Activated naive CD4-positive, alpha-beta T cell treated with anti-CD3 and anti-CD28 coated beads for 36 hours (primary cell): ENCODE data around the gene DPYSL5. TPM values are rescaled to one million over a fixed set of nuclear protein-coding genes. Genes with fewer than 3 reads are reported as not detected.

ENCODE experiments used
- CTCF ChIA-PET: fragments of 350-600 bp; sonication (Branson Sonifier 250); formaldehyde crosslinking; loops from one replicate; lab custom pipeline; 2021; ENCODE audit warnings: antibody characterized with exemption; lab: Charles Lee
- DNase-seq: peaks from one replicate; pipeline ENCODE4 v3.0.0-alpha.2; 2020
- H3K27ac Mint-ChIP-seq: one replicate; pipeline ENCODE4 v1.8.0; 2021; ENCODE audit warnings: mild to moderate bottlenecking, mixed read lengths
- H3K27me3 Mint-ChIP-seq: one replicate; pipeline ENCODE4 v1.8.0; 2021; ENCODE audit warnings: low read depth, mixed read lengths
- H3K36me3 Mint-ChIP-seq: one replicate; pipeline ENCODE4 v1.8.0; 2021; ENCODE audit warnings: low read depth, mixed read lengths
- H3K4me1 Mint-ChIP-seq: one replicate; pipeline ENCODE4 v1.8.0; 2021; ENCODE audit warnings: low read depth, mixed read lengths
- H3K4me3 Mint-ChIP-seq: one replicate; pipeline ENCODE4 v1.8.0; 2021; ENCODE audit warnings: mild to moderate bottlenecking, moderate library complexity, mixed read lengths
- H3K9me3 Mint-ChIP-seq: one replicate; pipeline ENCODE4 v1.8.0; 2021; ENCODE audit warnings: mixed read lengths
- intact Hi-C: fragments of 100-400 bp; cut with micrococcal nuclease; formaldehyde crosslinking; loops from one replicate; pipeline ENCODE4 v1.15.1; 2023
- total RNA-seq, 2 experiments: library from RNA; stranded (reverse); gene quantifications; one replicate each; pipeline ENCODE4 v1.2.3, GENCODE V29; 2021

DPYSL5 gene
- total RNA-seq, 2 experiments from 2014 or later, result 0.07 TPM; not detected in 1

DNA sequence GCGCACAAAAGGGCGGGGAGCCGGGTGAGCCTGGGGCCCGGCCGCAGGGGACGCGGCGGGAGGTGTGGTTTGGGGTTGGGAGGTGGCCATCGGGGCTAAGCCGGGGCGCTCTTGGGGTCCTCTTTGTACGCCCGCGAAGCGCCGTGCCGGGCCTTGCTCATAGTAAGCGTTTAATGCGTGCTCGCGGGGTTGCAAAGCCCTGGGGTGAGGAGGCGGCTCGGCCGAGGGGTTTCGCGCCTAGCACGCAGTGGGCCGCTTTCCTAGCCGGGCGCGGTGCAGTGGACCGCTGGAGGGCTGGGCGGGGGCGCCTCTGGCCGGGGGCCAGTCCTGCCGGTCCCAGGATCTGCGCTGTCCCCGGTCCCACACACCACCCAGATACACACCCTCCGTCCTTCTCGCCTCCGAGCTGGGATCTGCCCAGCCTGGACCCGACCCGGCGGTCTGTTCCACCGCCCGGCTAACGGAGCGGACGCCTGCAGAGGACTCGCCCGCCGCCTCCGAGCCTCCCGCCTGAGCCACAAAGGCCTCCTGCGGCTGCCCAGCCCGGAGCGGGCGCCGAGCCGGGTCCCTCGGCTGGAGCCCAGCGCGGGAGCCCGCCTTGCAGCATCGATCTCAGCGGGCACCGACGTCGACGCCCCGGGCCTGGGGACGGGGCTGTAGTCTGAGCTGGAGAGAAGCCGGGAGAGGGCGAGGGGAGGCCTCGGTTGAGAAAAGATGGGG is 564 bp downstream of the DPYSL5 start:
- intact Hi-C loops, result loop anchor here (5.0 to 10.0 kb wide), 3 partner anchors 61 to 456 kb away; partner anchors contain the start of genes CENPA and UCN
- no peak for DNase-seq
- H3K27me3 Mint-ChIP-seq, result peaks cover 45% of the 10 kb centered on the region
- H3K4me1 Mint-ChIP-seq, result peaks cover 15% of the 10 kb centered on the region
- H3K27ac Mint-ChIP-seq, result no peak overlapping the region
- H3K4me3 Mint-ChIP-seq, result peak overlapping the region; percentile 66
- no peaks in the 10 kb centered on the region for H3K36me3 Mint-ChIP-seq
- H3K9me3 Mint-ChIP-seq, result no peaks in the 10 kb centered on the region
- CTCF ChIA-PET, result interaction anchor here (1.0 to 9.8 kb wide), 5 partner anchors 73 to 168 kb away, joined by 3 to 123 read pairs (median 11); no protein-coding TSS in a partner anchor

DNA sequence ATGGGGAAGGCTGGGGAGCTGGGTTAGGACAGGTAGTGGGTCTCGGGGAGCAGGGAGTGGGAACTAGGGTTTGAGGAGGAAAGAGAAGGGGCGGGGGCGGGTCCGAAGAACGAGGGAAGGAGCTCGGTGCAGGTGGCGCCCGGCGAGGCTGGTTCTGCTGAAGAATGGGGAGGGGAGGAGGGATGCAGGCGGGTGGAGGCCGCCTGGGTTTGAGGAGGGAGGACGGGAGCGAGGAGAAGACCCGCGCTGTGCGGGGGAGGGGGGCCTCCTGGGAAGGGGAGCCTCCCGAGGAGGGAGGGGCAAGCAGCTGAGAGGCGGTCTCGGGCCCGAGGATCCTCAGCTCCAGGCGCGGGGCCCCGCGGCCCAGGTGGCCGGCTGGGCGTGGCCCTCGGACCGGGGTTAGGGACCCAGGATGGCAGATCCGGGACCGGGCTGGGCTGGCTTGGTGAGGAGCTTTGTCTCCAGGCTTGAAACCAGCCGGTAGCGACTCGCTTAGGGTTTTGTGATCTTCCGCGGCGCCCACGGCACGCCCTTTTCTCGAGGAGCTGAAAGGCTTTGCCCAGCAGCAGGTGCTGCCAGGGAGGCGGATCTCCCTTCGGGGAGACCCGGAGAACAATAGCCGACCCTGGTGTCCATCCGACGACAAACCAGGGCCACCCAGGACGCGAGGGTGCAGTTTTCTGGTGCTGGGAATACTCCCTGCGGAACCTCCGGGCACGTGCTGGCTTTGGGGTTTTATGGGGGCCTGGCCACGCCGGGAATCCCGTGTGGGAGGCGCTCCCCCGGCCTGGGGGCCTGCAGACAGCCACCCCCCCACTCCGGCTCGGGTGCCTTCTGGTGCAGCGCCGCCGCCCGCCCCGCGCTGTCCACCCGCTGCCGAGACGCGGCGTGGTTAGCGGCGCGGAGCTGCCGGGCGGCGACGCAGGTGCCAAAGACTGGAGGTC is 1.4 kb downstream of the DPYSL5 start:
- Mint-ChIP-seq H3K27ac (no peak overlapping the region), H3K36me3 (no peaks in the 10 kb centered on the region), H3K27me3 (peaks cover 44% of the 10 kb centered on the region), H3K4me1 (peaks cover 15% of the 10 kb centered on the region), H3K4me3 (peak overlapping the region; percentile 66), H3K9me3 (no peaks in the 10 kb centered on the region)
- intact Hi-C loops, result loop anchor here (5.0 to 10.0 kb wide), 3 partner anchors 62 to 455 kb away; partner anchors contain the start of genes CENPA and UCN
- DNase-seq, result peak; percentile 8
- CTCF ChIA-PET, result interaction anchor here (1.0 to 9.8 kb wide), 4 partner anchors 73 to 112 kb away, joined by 3 to 123 read pairs (median 8); no protein-coding TSS in a partner anchor

DNA sequence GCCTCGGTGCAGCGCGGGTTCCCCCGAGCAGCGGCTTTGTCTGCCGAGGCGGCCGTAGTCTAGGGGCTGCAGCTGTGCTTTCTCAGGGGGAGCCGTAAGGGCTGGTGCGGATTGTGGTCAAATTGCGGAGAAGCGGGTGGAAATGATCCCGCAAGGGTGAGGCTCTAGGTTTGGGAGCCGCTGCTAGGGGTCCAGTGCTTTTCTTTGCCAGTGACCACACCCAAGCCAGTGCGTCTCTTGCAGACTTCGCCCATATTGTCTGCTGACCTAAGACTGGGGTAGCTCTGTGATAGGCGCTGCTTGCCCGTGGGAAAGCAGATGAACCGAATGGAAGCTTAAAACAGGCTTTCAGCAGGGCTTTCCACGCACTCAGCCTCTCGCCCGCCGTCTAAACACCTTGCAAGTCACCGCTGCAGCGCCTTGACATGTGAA is 2.1 kb downstream of the DPYSL5 start:
- no peaks in the 10 kb centered on the region for H3K9me3 Mint-ChIP-seq

DNA sequence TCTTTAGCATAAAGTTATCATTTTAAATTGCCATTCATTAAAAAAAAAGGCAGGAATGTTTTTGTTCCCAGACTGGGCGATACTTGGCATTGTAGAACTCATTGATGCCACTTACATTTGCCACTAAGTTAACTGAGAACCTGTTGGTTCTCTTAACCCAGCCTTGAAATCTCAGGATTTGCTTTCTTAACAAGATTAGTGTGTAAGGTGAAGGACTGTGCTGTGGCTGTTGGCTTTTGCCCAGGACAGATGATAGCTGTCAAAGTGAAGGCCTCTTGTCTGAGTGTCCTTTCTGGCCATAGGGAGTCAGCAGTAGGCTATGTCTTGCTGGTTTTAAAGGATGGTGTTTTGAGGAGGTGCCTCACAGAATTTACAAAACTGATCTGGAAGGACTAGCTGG is 2.6 kb downstream of the DPYSL5 start:
- no peaks in the 10 kb centered on the region for H3K36me3 Mint-ChIP-seq
- H3K27me3 Mint-ChIP-seq, result peaks cover 42% of the 10 kb centered on the region
- H3K9me3 Mint-ChIP-seq, result no peaks in the 10 kb centered on the region
- intact Hi-C loops, result no loop called here
- peaks cover 15% of the 10 kb centered on the region for H3K4me1 Mint-ChIP-seq
- H3K27ac Mint-ChIP-seq, result no peak overlapping the region
- CTCF ChIA-PET, result interaction anchor here (9.8 kb wide), 1 partner anchor 92 kb away, joined by 123 read pairs; no protein-coding TSS in a partner anchor
- no peak for DNase-seq
- H3K4me3 Mint-ChIP-seq, result no peak overlapping the region

More for the DNA sequence above, 2.1 kb downstream of the DPYSL5 start:
- no peak for DNase-seq
- peaks cover 15% of the 10 kb centered on the region for H3K4me1 Mint-ChIP-seq
- intact Hi-C loops, result loop anchor here (5.0 to 10.0 kb wide), 3 partner anchors 63 to 455 kb away; partner anchors contain the start of genes CENPA and UCN
- H3K27me3 Mint-ChIP-seq, result peaks cover 44% of the 10 kb centered on the region
- CTCF ChIA-PET, result interaction anchor here (1.7 to 9.8 kb wide), 2 partner anchors 72 to 92 kb away, joined by 11 to 123 read pairs; no protein-coding TSS in a partner anchor
- no peak overlapping the region for H3K4me3 Mint-ChIP-seq
- no peaks in the 10 kb centered on the region for H3K36me3 Mint-ChIP-seq
- no peak overlapping the region for H3K27ac Mint-ChIP-seq

DNA sequence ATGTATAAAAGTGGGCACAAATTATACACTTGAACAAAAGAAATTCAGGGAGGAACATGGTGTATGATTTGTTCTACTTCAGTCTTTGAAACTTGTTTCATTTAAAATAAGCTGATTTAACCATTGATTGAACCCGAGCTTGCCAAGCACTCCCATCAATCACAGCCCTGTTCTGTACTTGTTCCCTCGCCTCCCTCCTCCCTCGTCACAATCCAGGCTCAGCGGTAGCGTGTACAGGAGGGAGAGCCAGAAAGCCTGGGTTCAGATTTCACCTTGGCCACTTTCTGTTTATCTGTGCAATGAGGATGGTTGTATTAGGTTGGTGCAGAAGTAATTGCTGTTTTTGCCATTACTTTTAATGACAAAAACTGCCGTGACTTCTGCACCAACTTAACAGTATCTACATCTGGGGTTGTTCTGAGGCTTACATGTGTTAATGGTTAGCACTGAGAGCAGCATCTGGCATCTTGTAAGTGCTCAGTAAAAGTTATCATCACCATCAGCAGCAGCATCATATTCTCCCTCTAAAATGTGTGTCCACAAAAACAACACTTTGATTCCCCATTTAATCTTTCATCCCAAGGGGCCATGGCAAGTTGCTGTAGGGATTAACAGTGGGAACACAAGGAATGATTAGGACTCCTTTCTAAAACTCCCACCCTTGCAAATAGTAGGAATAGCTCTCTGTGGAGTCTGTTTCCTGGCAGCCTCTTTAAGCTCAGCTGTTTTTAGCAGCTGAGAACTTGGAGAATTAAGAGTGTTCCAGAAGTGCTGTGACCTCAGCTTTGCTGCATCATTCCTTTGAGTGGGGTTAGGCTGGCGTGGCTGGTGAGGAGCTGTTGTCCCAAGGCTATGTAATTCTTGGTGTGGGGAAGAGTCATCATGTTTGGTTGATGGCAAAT is 4.7 kb downstream of the DPYSL5 start:
- no peaks in the 10 kb centered on the region for H3K9me3 Mint-ChIP-seq
- no peaks in the 10 kb centered on the region for H3K36me3 Mint-ChIP-seq
- DNase-seq, result no peak
- H3K27ac Mint-ChIP-seq, result no peak overlapping the region
- peaks cover 6% of the 10 kb centered on the region for H3K4me1 Mint-ChIP-seq
- peaks cover 23% of the 10 kb centered on the region for H3K27me3 Mint-ChIP-seq
- intact Hi-C loops, result no loop called here
- H3K4me3 Mint-ChIP-seq, result no peak overlapping the region
- CTCF ChIA-PET, result interaction anchor here (0.7 to 1.1 kb wide), 2 partner anchors 60 to 88 kb away, joined by 3 to 4 read pairs; no protein-coding TSS in a partner anchor

DNA sequence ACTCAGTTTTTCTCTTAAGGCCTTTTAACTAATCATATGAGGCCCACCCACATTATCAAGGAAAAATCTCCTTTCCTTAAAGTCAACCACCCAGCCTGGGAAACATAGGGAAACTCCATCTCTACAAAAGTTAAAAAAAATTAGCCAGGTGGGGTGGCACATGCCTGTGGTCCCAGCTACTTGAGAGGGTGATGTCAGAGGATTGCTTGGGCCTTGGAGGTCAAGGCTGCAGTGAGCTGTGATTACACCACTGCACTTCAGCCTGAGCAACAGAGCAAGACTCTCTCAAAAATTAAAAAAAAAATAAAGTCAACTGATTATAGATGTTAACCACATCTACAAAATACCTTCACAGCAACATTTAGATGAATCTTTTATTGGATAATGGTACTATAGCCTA is 5.8 kb downstream of the DPYSL5 start:
- Mint-ChIP-seq H3K4me1 (peaks cover 6% of the 10 kb centered on the region), H3K36me3 (no peaks in the 10 kb centered on the region), H3K4me3 (no peak overlapping the region), H3K27me3 (peaks cover 26% of the 10 kb centered on the region), H3K27ac (no peak overlapping the region), H3K9me3 (no peaks in the 10 kb centered on the region)
- DNase-seq, result no peak
- CTCF ChIA-PET, result interaction anchor here (1.2 kb wide), 1 partner anchor 65 kb away, joined by 3 read pairs; no protein-coding TSS in a partner anchor
- intact Hi-C loops, result no loop called here

DNA sequence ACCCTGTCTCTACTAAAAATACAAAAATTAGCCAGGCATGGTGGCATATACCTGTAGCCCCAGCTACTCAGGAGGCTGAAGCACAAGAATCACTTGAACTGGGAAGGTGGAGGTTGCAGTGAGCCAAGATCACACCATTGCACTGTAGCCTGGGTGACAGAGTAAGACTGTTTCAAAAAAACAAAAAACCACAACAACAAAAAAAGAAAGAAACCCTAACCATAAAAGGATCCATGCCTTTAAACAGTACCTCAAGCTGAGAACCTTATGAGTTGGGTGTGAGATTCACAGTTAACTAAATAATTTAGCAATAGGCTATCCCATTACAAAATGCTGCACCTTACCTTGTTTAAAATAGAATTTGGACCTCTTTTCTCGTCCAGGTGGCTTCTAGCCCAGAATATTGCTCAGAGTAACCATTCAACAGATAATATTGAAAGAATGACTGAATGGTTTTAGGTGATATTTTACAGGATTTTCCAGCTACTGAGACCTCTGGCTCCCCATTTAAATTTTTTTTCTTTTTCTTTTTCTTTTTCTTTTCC is 6.4 kb downstream of the DPYSL5 start:
- intact Hi-C loops, result no loop called here
- Mint-ChIP-seq H3K4me1 (peaks cover 2% of the 10 kb centered on the region), H3K9me3 (no peaks in the 10 kb centered on the region), H3K27me3 (peaks cover 22% of the 10 kb centered on the region), H3K36me3 (no peaks in the 10 kb centered on the region), H3K27ac (no peak overlapping the region), H3K4me3 (no peak overlapping the region)
- CTCF ChIA-PET, result interaction anchor here (0.7 to 1.2 kb wide), 2 partner anchors 64 to 107 kb away, joined by 3 read pairs; no protein-coding TSS in a partner anchor
- no peak for DNase-seq

DNA sequence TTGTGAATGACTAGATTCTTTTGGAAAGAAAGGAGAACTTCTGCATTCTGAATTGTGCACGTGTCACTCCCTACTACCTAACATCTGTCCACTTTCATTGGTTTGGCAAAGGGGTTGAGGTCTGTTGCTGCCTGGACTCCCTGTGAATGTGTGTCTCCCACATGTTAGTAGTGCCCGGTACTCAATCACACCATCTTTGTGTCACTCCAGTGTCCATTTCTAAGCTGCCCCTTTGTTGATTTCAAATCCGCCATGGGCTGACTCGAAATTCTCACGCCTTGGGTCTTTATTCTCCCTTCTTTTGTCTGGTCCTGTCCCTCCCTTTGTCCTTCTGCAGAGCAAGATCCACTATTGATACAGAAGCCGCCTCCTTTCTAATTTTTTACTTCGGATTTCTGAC is 7.5 kb downstream of the DPYSL5 start:
- no peaks in the 10 kb centered on the region for H3K4me1 Mint-ChIP-seq
- peaks cover 20% of the 10 kb centered on the region for H3K27me3 Mint-ChIP-seq
- DNase-seq, result no peak
- no peak overlapping the region for H3K4me3 Mint-ChIP-seq
- H3K9me3 Mint-ChIP-seq, result no peaks in the 10 kb centered on the region
- H3K27ac Mint-ChIP-seq, result no peak overlapping the region
- no peaks in the 10 kb centered on the region for H3K36me3 Mint-ChIP-seq
- intact Hi-C loops, result no loop called here
- CTCF ChIA-PET, result no interaction called here

DNA sequence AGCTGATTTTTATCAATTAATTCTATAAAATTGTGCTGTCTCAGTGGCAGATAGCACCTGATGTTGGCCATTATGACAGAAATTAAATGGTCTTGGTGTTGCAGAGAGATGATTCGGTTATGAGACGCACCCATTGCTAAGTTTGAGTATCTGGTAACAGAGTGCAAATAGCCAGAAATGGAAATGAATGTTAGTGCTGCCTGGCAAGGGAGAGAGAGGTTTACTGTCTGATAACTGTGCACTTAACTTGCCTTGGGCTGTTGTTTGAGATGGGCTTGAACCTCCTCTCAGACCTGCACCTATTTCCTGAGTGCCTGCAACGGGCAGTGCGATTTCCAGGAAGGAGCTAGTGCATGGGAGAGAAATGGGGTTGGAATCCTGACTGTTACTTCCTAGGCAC is 11.7 kb downstream of the DPYSL5 start:
- Mint-ChIP-seq H3K9me3 (no peaks in the 10 kb centered on the region), H3K4me1 (no peaks in the 10 kb centered on the region), H3K27me3 (peaks cover 11% of the 10 kb centered on the region), H3K4me3 (no peak overlapping the region), H3K27ac (no peak overlapping the region), H3K36me3 (no peaks in the 10 kb centered on the region)
- DNase-seq, result no peak
- intact Hi-C loops, result no loop called here
- CTCF ChIA-PET, result interaction anchor here (4.4 kb wide), 1 partner anchor 13 kb away, joined by 20 read pairs; no protein-coding TSS in a partner anchor

DNA sequence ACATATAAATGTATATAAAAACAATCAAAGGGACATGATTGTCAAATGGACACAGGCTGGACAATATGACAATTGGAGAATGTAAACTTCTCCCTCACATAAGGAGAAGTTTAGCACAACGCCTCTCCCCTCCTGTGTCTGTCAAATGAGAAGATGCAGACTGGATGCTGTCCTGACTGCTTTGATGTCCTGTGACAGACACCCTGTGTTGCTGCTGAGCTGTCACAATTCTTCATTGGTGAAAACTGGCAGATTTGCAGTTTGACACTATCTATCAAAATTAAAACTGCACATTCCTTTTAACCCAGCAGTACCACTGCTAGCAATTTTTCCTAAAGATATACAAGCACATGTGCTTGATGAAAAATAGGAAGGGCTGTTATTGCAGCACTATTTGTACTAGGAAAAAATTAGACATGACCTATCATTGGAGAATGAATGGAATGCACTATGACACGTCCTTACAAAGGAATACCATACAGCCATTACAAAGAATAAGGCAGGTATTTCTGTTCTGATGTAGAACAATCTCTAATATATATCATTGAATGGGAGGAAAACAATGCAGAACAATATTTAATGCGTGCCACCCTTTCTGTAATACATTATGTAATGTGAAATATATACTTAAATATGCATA is 12.4 kb downstream of the DPYSL5 start:
- Mint-ChIP-seq H3K27ac (no peak overlapping the region), H3K4me3 (no peak overlapping the region)
- CTCF ChIA-PET, result interaction anchor here (4.4 kb wide), 1 partner anchor 14 kb away, joined by 20 read pairs; no protein-coding TSS in a partner anchor

More for the DNA sequence above, 12.4 kb downstream of the DPYSL5 start:
- DNase-seq, result no peak
- Mint-ChIP-seq H3K27me3 (peaks cover 11% of the 10 kb centered on the region), H3K4me1 (no peaks in the 10 kb centered on the region), H3K36me3 (no peaks in the 10 kb centered on the region), H3K9me3 (no peaks in the 10 kb centered on the region)
- intact Hi-C loops, result no loop called here
